CD4-positive, CD25-positive, alpha-beta regulatory T cell (primary cell): Measurements from ENCODE around the gene RASAL2. TPM values are rescaled to one million over a fixed set of nuclear protein-coding genes. Genes with fewer than 3 reads are reported as not detected.

ENCODE experiments used
- ATAC-seq, 2 donors: fragments of 150-1000 bp; cut with Tn5 transposase; one replicate each; pipeline ENCODE4 v1.10.0; 2021; ENCODE audit warnings: low read depth in 2 of 2, moderate number of reproducible peaks in 2 of 2, moderate library complexity in 1 of 2
- DNase-seq, 3 donors: peaks; one replicate each; pipeline versions ENCODE4 v3.0.0 to v3.0.0-alpha.2; 2012 to 2022; ENCODE audit warnings: mixed read lengths in 1 of 3
- H3K27ac ChIP-seq: one replicate; pipeline ENCODE4 v1.7.0; 2013; ENCODE audit warnings: mild to moderate bottlenecking, low read length; ENCODE audit not compliant: insufficient read depth, poor library complexity, severe bottlenecking
- H3K27me3 ChIP-seq: one replicate; pipeline ENCODE4 v1.7.0; 2013; ENCODE audit warnings: low read length; ENCODE audit not compliant: control insufficient read depth, insufficient read depth
- H3K36me3 ChIP-seq: one replicate; pipeline ENCODE4 v1.7.0; 2013; ENCODE audit warnings: mild to moderate bottlenecking, low read length, moderate library complexity; ENCODE audit not compliant: control insufficient read depth, insufficient read depth
- H3K4me1 ChIP-seq: 2 replicates; pipeline ENCODE4 v1.7.0; 2013; ENCODE audit warnings: mild to moderate bottlenecking, low read length; ENCODE audit not compliant: insufficient read depth, control insufficient read depth, poor library complexity, severe bottlenecking
- H3K4me3 ChIP-seq: one replicate; pipeline ENCODE4 v1.7.0; 2013; ENCODE audit warnings: low read depth, mild to moderate bottlenecking, low read length, moderate library complexity
- H3K9me3 ChIP-seq, 2 experiments: 1 replicate in 1 of 2; 2 replicates in 1 of 2; pipeline ENCODE4 v1.7.0; 2013; ENCODE audit warnings: low read length in 2 of 2, mild to moderate bottlenecking in 1 of 2, moderate library complexity in 1 of 2; ENCODE audit not compliant: control insufficient read depth in 2 of 2
- H3K27ac Mint-ChIP-seq, 3 donors: one replicate each; pipeline ENCODE4 v1.8.0; 2020 to 2022; ENCODE audit warnings: mild to moderate bottlenecking in 3 of 3, mixed read lengths in 3 of 3, moderate library complexity in 2 of 3
- H3K27me3 Mint-ChIP-seq: one replicate; pipeline ENCODE4 v1.8.0; 2022; ENCODE audit warnings: mild to moderate bottlenecking, mixed read lengths
- H3K36me3 Mint-ChIP-seq: one replicate; pipeline ENCODE4 v1.8.0; 2020; ENCODE audit warnings: mixed read lengths
- H3K4me1 Mint-ChIP-seq, 4 donors: one replicate each; pipeline ENCODE4 v1.8.0; 2020 to 2022; ENCODE audit warnings: mixed read lengths in 4 of 4, mild to moderate bottlenecking in 1 of 4
- H3K4me3 Mint-ChIP-seq, 4 donors: one replicate each; pipeline ENCODE4 v1.8.0; 2020 to 2022; ENCODE audit warnings: mild to moderate bottlenecking in 4 of 4, mixed read lengths in 4 of 4, moderate library complexity in 3 of 4
- H3K9me3 Mint-ChIP-seq, 7 donors: one replicate each; pipeline ENCODE4 v1.8.0; 2020 to 2022; ENCODE audit warnings: mixed read lengths in 7 of 7, mild to moderate bottlenecking in 3 of 7, moderate library complexity in 2 of 7
- polyA plus RNA-seq, 4 donors: library from polyadenylated mRNA; unstranded; fragments of 300-500 nt; fragmentation: Illumina TruSeq; gene quantifications; one replicate each; pipeline ENCODE4 v1.2.3, GENCODE V29; 2021
- total RNA-seq: library from RNA; stranded (reverse); gene quantifications from one replicate; pipeline ENCODE4 v1.2.3, GENCODE V29; 2022

RASAL2 gene
- total and polyA plus RNA-seq, 5 donors from 2014 or later, result not detected

DNA sequence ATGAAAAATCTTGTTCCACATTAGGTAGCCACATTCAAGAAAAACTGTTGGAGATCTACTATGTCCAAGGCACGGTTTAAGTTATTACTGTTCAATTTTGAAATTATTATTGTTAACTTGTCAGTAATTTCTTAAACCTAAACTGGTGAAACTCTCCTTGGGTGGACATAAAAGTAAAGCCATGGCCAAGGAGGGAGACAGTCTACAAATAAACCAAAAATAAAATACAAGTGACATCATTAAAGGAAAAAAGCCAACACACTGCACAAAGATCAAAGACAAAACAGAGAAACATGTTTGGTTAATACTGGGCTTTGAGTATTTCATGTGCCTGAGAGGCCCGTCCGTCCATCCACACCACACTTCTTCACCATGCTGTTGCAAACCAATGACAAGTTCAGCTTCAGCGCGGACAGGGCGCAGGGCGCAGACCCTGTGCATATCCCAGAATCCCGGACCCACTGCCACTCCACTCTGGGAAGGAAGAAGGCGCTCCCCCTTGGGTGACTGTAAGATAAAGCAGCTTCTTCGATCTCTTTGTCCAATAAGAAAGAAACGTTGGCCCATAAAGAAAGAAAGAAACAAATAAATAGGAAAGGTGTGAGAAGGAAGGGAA, 918 bp upstream of the RASAL2 start:
- peaks cover 62% of the 10 kb centered on the region for H3K27me3 Mint-ChIP-seq
- Histone ChIP-seq H3K27ac (no peak overlapping the region), H3K4me1 (no peaks in the 10 kb centered on the region), H3K27me3 (peaks cover 32% of the 10 kb centered on the region), H3K36me3 (no peaks in the 10 kb centered on the region), H3K9me3 (peaks cover 0 to 5% of the 10 kb centered on the region in 2 experiments), H3K4me3 (no peak overlapping the region)
- H3K4me1 Mint-ChIP-seq, result peaks cover 0 to 13% (median 1%) of the 10 kb centered on the region in 4 donors
- peaks cover 3 to 29% (median 5%) of the 10 kb centered on the region in 7 donors for H3K9me3 Mint-ChIP-seq
- peak overlapping the region in 3 of 4 donors; percentile 69 to 92 (median 72) for H3K4me3 Mint-ChIP-seq
- DNase-seq (no peak), ATAC-seq (no peak)
- H3K36me3 Mint-ChIP-seq, result no peaks in the 10 kb centered on the region
- H3K27ac Mint-ChIP-seq, result no peak overlapping the region

DNA sequence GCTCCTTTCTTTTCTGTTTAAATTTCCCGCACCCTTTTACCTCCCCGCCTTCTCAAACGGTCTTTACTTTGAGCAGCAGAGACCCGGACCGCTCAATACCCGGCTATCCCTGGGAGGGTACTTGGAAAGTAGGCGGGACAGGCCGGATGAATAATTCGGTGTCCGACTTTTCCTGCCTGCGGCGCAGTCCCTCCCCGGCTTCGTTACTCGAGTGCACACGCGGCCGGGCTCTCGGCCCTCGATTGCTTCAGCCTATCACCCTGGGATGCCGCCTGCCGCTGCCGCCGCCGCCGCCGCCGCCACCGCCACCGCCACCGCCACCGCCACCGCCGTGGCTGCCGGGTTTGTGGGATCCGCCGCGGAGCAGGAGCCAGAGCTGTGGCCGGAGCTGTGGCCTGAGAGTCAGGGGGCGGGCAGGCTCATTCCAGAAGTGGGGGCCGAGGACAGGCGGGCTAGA, 382 bp upstream of the RASAL2 start:
- ATAC-seq, result peak; percentile 39 to 48
- Histone ChIP-seq H3K4me3 (no peak overlapping the region), H3K9me3 (peaks cover 0 to 5% of the 10 kb centered on the region in 2 experiments), H3K4me1 (no peaks in the 10 kb centered on the region), H3K27me3 (peaks cover 33% of the 10 kb centered on the region), H3K27ac (no peak overlapping the region), H3K36me3 (no peaks in the 10 kb centered on the region)
- Mint-ChIP-seq H3K9me3 (peaks cover 1 to 26% (median 3%) of the 10 kb centered on the region in 7 donors), H3K36me3 (no peaks in the 10 kb centered on the region), H3K4me3 (peak overlapping the region in 3 of 4 donors; percentile 69 to 92 (median 72)), H3K27me3 (peaks cover 63% of the 10 kb centered on the region), H3K27ac (no peak overlapping the region), H3K4me1 (peaks cover 0 to 13% (median 1%) of the 10 kb centered on the region in 4 donors)
- DNase-seq, result peak in 1 of 3 donors; percentile 52

DNA sequence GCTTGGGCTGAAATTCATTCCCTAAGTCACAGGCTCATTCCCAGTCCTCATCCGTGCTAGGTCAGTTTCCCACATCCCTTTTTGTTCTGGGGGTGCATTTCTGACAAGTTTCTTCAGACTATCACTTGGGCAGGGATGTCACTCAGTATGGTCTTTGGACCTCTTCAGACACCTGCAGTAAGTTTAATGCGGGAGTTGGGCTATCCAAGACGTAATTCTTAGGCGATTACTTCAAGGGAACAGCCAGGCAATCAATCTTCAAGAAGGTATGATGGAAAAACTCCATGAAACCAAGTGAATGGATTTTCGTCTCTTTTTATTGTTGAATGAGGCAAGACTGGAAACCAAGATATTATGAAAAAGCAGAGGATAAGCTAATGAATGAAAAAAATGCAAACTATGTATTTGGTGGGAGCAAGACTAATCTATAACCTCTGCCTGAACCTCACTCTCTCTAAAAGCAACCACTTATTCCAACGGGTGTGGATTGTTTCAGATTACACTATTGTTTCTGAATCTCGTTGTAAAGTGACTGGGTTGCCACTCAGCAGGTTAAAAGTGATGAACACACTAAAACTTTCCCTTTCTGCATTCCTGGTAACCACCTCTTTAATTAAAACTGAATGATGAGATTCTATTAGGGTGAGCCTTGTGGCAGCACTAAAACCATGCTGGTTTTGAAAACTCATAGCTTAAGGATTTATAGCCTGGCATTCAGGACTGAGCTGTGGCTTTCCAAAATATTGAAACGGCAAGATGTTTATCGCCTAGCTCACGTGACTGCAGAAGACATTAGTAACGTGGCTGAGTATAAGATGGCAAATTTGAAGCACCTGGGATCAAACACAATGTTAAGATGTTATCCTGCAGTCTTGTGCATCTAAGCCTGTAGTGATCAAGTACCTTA, 1.1 kb downstream of the RASAL2 start:
- peaks cover 63% of the 10 kb centered on the region for H3K27me3 Mint-ChIP-seq
- peak overlapping the region in 1 of 4 donors; percentile 26 for H3K4me3 Mint-ChIP-seq
- H3K9me3 Mint-ChIP-seq, result peaks cover 0 to 26% (median 5%) of the 10 kb centered on the region in 7 donors

DNA sequence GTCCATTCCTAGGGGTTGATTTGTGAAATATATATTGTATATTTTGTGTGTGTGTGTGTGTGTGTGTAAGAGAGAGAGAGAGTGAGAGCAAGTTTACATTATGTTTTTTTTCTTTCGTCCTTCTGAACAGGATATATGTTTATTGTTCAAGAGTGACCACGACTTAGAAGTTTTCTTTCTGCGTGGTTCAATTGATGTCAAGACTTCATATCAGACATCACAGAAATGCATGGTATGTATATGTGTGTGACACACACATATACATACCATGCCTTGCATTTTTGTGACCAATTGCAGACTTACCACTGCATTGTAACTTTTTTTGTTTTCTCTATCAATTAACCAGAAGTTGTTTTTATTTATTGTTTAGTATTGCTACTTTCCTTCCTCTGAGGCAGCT, 2.5 kb downstream of the RASAL2 start:
- peaks cover 0 to 13% (median 1%) of the 10 kb centered on the region in 4 donors for H3K4me1 Mint-ChIP-seq

More for the DNA sequence above, 1.1 kb downstream of the RASAL2 start:
- Histone ChIP-seq H3K4me3 (no peak overlapping the region), H3K4me1 (no peaks in the 10 kb centered on the region), H3K27me3 (peaks cover 33% of the 10 kb centered on the region), H3K36me3 (no peaks in the 10 kb centered on the region), H3K27ac (no peak overlapping the region), H3K9me3 (peaks cover 0 to 5% of the 10 kb centered on the region in 2 experiments)
- no peaks in the 10 kb centered on the region for H3K36me3 Mint-ChIP-seq
- DNase-seq (no peak), ATAC-seq (no peak)
- no peak overlapping the region for H3K27ac Mint-ChIP-seq
- H3K4me1 Mint-ChIP-seq, result peaks cover 0 to 13% (median 1%) of the 10 kb centered on the region in 4 donors

DNA sequence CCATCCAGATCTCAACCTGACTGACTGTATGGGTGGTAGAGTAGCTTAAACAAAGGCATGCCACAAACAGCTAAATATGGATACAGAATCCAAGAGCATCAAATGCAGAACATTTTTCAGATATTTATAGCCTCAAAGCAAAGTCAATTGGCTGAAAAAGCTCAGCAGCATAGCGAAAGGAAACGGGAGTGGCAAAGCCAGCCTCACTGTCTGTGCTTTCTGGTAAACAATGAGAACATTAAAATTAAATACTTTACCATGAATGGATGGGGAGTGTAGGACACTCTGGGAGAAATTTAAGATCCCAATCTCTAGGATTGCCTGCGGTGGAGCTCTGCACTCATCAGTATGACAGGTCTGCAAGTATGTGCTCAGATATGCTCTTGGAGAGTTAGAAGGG, 4.4 kb downstream of the RASAL2 start:
- Mint-ChIP-seq H3K4me3 (no peak overlapping the region), H3K27ac (no peak overlapping the region), H3K27me3 (peaks cover 40% of the 10 kb centered on the region), H3K9me3 (peaks cover 0 to 7% (median 0%) of the 10 kb centered on the region in 7 donors), H3K4me1 (peaks cover 0 to 6% (median under 1%) of the 10 kb centered on the region in 4 donors), H3K36me3 (no peaks in the 10 kb centered on the region)
- Histone ChIP-seq H3K27ac (no peak overlapping the region), H3K9me3 (no peaks in the 10 kb centered on the region), H3K4me3 (no peak overlapping the region), H3K27me3 (peaks cover 24% of the 10 kb centered on the region), H3K36me3 (no peaks in the 10 kb centered on the region), H3K4me1 (no peaks in the 10 kb centered on the region)
- no peak for DNase-seq
- no peak for ATAC-seq

More for the DNA sequence above, 2.5 kb downstream of the RASAL2 start:
- Histone ChIP-seq H3K36me3 (no peaks in the 10 kb centered on the region), H3K9me3 (peaks cover 0 to 5% of the 10 kb centered on the region in 2 experiments), H3K27me3 (peaks cover 33% of the 10 kb centered on the region), H3K27ac (no peak overlapping the region), H3K4me1 (no peaks in the 10 kb centered on the region), H3K4me3 (no peak overlapping the region)
- Mint-ChIP-seq H3K9me3 (peaks cover 0 to 17% (median 3%) of the 10 kb centered on the region in 7 donors), H3K36me3 (no peaks in the 10 kb centered on the region), H3K4me3 (no peak overlapping the region), H3K27ac (no peak overlapping the region), H3K27me3 (peaks cover 57% of the 10 kb centered on the region)
- DNase-seq, result no peak
- no peak for ATAC-seq

DNA sequence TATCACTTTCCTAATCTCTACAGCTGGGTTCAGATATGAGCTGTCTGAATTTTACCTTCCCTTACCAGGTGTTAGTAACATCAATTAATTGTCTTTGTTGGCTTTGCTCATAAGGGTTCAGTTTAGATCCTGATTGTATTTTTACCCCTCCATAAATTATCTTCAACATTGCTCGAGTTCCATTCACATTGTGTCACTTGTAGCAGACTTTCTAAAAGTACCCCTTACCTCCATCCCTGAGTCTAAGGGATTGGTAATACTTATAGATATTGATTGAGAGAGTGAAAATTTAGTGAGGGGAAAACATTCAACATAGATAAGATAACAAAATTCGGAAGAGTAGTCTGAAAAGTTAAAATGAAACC, 7.3 kb downstream of the RASAL2 start:
- no peak overlapping the region for H3K4me3 ChIP-seq
- H3K36me3 Mint-ChIP-seq, result no peaks in the 10 kb centered on the region

DNA sequence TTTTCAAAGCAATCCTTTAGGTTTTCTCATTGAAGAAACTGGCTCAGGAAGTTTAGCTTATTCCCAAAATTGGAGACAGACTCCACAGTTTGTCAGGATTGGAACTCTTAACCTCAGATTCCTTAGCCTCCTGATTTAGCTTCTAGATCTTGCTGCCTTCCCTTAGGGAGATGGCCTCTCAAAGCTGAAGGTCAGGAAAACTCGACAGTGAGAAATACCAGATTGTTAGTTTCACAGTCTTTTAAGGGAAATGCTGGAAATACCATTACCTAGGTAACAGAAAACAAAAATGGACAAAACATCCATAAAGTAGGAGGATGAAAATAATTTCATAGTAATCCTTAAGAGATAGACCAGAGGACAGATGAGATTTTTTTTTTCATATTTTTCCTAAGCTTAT, 7.8 kb downstream of the RASAL2 start:
- H3K36me3 ChIP-seq, result no peaks in the 10 kb centered on the region
- H3K27ac Mint-ChIP-seq, result no peak overlapping the region
- peaks cover 3% of the 10 kb centered on the region for H3K27me3 ChIP-seq
- H3K4me3 ChIP-seq, result no peak overlapping the region
- no peaks in the 10 kb centered on the region for H3K9me3 ChIP-seq
- DNase-seq (no peak), ATAC-seq (no peak)
- no peak overlapping the region for H3K27ac ChIP-seq
- H3K4me3 Mint-ChIP-seq, result no peak overlapping the region
- H3K9me3 Mint-ChIP-seq, result peaks cover 0 to 3% (median 0%) of the 10 kb centered on the region in 7 donors
- peaks cover 16% of the 10 kb centered on the region for H3K27me3 Mint-ChIP-seq
- H3K36me3 Mint-ChIP-seq, result no peaks in the 10 kb centered on the region
- no peaks in the 10 kb centered on the region for H3K4me1 ChIP-seq
- H3K4me1 Mint-ChIP-seq, result no peaks in the 10 kb centered on the region

More for the DNA sequence above, 7.3 kb downstream of the RASAL2 start:
- Mint-ChIP-seq H3K27ac (no peak overlapping the region), H3K4me1 (no peaks in the 10 kb centered on the region), H3K27me3 (peaks cover 20% of the 10 kb centered on the region), H3K9me3 (peaks cover 0 to 4% (median 0%) of the 10 kb centered on the region in 7 donors), H3K4me3 (no peak overlapping the region)
- DNase-seq (no peak), ATAC-seq (no peak)
- Histone ChIP-seq H3K27ac (no peak overlapping the region), H3K4me1 (no peaks in the 10 kb centered on the region), H3K36me3 (no peaks in the 10 kb centered on the region), H3K27me3 (peaks cover 5% of the 10 kb centered on the region), H3K9me3 (no peaks in the 10 kb centered on the region)
